ENCODE data around the gene PXN. TPM values are rescaled to one million over a fixed set of nuclear protein-coding genes. Genes with fewer than 3 reads are reported as not detected.

PXN gene
- total RNA-seq, 4 donors from 2014 or later: 40.0 to 151 (median 73.1) TPM

GRCh38 chr12:120186654-120187053, 78.9 kb downstream of the PXN start:
- TF ChIP-seq, protein P1, sequence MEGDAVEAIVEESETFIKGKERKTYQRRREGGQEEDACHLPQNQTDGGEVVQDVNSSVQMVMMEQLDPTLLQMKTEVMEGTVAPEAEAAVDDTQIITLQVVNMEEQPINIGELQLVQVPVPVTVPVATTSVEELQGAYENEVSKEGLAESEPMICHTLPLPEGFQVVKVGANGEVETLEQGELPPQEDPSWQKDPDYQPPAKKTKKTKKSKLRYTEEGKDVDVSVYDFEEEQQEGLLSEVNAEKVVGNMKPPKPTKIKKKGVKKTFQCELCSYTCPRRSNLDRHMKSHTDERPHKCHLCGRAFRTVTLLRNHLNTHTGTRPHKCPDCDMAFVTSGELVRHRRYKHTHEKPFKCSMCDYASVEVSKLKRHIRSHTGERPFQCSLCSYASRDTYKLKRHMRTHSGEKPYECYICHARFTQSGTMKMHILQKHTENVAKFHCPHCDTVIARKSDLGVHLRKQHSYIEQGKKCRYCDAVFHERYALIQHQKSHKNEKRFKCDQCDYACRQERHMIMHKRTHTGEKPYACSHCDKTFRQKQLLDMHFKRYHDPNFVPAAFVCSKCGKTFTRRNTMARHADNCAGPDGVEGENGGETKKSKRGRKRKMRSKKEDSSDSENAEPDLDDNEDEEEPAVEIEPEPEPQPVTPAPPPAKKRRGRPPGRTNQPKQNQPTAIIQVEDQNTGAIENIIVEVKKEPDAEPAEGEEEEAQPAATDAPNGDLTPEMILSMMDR (IDR thresholded peaks at IDR 0.05): no peak
- no peak for ATAC-seq (ENCODE audit: low FRiP score)
- DNase-seq (ENCODE audit: low spot score): no peak

DNA sequence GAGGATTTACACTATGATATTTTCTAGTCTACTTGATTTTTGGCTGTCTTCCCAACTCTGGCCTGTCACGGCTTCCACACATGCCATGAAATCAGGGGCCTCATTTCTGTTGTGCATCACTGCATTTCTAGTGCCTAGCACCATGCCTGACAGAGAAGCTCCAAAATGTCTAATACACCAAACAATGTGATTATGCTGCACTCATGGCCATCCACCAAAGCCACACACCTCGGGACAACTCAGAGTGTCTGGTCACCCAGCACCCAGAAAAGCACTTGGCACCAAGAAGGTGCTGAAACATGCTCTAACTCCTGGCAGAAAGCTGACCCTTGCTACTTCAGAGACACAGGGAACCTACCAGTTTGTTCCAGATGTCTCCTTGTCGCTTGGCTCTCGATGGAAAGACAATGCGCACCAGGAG, 82.3 kb downstream of the PXN start:
- ATAC-seq (ENCODE audit: low FRiP score) (no peak), DNase-seq (ENCODE audit: low spot score) (no peak)
- TF ChIP-seq, protein P1 (IDR thresholded peaks at IDR 0.05): no peak

GRCh38 chr12:120181991-120182631, 83.4 kb downstream of the PXN start:
- TF ChIP-seq, protein P1 (IDR thresholded peaks at IDR 0.05): no peak
- DNase-seq (ENCODE audit: low spot score) (no peak), ATAC-seq (ENCODE audit: low FRiP score) (no peak)

DNA sequence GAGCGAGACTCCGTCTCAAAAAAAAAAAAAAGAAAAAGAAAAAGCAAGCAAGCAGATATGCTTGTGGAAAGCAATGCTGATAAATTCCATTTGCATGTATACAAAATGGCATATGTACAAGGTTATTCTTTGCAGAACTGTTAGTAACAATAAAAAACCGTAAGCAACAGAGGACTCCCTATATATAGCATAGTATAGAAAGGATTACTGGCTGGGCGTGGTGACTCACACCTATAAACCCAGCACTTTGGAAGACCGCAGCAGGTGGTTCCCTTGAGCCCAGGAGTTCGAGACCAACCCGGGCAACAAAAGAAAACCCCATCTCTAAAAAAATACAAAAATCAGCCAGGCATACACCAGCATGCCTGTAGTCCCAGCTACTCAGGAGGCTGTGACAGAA, 84.6 kb downstream of the PXN start:
- DNase-seq (ENCODE audit: low spot score) (no peak), ATAC-seq (ENCODE audit: low FRiP score) (no peak)
- TF ChIP-seq, protein P1 (IDR thresholded peaks at IDR 0.05): no peak

DNA sequence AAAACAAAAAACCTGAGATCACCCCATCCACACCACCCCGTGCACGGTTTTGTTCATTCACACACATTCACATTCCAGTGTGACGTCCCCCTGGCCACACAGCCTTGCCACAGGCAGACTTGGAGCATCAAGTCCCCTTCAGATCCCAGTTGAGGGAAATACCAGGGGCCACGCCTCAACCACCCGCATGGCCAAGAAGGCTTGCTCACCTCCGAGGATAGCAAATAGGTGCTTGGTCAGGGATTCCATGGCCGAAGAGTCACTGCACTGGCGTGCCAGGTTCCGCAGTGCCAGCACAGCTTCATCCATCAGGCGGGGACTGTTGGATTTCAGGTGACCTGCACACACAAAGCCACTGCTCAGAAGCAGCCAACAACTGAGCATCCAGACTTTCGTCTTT, 90.0 kb downstream of the PXN start:
- TF ChIP-seq, protein P1 (IDR thresholded peaks at IDR 0.05): no peak
- ATAC-seq (ENCODE audit: low FRiP score) (no peak), DNase-seq (ENCODE audit: low spot score) (no peak)

DNA sequence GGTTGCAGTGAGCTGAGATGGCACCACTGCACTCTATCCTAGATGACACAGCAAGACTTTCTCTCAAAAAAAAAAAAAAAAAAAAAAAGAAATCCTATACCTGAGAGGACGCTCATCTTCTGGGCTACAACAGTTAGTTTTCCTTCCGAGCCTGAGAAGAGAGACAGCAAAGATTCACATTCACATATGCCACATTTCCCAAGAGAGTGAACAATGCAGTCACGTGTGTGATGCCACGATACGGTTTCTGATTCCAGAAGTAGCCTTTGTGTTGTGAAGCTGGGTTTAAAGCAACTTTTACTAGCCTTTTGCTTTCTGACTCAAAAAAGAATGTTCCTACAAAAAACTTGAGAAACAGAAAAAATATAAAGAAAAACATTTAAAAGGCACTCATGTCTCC, 90.5 kb downstream of the PXN start:
- ATAC-seq (ENCODE audit: low FRiP score) (no peak), DNase-seq (ENCODE audit: low spot score) (no peak)
- TF ChIP-seq, protein P1 (IDR thresholded peaks at IDR 0.05): no peak

DNA sequence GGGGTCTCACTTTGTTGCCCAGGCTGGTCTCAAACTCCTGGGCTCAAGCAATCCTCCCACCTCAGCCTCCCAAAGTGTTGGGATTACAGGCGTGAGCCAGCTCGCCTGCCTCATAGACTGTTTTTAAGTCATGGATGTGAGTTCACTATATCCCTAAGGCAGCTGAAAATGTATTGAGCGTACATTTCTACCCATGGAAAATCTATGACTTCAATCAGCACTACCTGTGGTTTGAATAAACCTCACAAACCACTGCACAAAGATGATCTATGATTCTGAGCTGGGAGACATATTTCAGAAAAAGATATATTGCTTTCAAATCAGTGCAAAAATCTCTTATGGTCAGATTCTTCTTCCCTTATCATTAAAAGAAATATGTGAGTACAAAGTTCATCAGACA, 93.5 kb downstream of the PXN start:
- TF ChIP-seq, protein P1 (IDR thresholded peaks at IDR 0.05): no peak
- no peak for DNase-seq (ENCODE audit: low spot score)
- ATAC-seq (ENCODE audit: low FRiP score): no peak

Measured in omental fat pad (tissue), 4 donors.